ENCODE results near the gene RPLP2.

The RPLP2 gene

DNA sequence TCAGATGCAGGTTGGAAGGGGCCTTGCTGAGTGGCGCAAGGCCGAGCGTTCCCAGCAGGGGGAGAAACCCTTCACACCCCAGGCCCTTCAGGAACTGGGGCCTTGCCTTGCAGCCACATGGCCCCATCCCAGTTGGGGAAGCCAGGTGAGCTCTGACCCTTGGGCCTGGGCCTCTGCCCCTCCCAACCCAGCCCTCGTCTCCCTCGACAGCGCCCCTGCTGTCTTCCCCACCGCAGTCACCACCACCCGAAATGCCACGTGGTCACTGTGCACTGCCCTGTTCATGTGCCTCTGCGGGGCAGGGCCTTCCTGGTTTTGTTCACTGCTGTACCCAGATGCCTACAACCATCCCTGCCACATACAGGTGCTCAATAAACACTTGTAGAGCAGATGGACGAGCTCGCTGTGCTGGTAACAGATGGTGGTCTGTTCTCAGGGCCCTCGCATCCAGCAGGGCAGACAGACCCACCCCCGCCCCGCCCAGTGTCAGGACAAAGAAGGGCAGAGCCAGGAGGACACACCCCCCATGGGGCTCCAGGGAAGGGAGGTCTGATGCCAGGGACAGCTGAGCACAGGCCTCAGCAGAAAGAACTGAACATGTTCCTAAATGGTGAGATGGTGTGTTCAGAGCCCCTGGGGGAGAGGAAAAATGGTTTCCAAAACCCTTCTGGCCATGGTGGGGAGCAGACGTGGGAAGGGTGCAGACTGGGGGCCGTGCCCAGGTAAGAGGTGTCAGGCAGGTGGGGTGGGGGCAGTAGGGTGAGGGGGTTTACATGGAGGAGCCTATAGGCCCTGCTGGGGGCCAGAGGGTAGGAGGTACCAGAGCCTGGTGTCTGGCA lies 28.9 kb downstream of the RPLP2 start:
- WGBS (ENCODE audit: insufficient coverage), result 84% methylated on average over 17 of the region's 17 CpGs
- Histone ChIP-seq H3K4me3 (ENCODE audit: control insufficient read depth in 1 of 7, extremely low read depth in 1 of 7, insufficient read depth in 4 of 7, low read depth in 2 of 7, low read length in 6 of 7) (no peak overlapping the region), H3K27me3 (replicated peaks in 2 of 5; ENCODE audit: control insufficient read depth in 4 of 5, insufficient read depth in 5 of 5, low read length in 4 of 5) (peaks cover 0 to 4% (median 0%) of the 10 kb centered on the region in 5 experiments), H3K4me1 (ENCODE audit: control extremely low read depth in 1 of 4, control insufficient read depth in 4 of 4, insufficient read depth in 4 of 4, low read length in 3 of 4) (peaks cover 0 to 39% (median 35%) of the 10 kb centered on the region in 4 experiments), H3K9me3 (ENCODE audit: control extremely low read depth in 1 of 5, control insufficient read depth in 4 of 5, insufficient read depth in 2 of 5, low read depth in 1 of 5, low read length in 4 of 5) (no peaks in the 10 kb centered on the region), H3K27ac (ENCODE audit: insufficient read depth in 1 of 2, low read depth in 1 of 2, low read length in 2 of 2, poor library complexity in 1 of 2, severe bottlenecking in 2 of 2) (no peak overlapping the region), H3K36me3 (ENCODE audit: control insufficient read depth in 4 of 4, insufficient read depth in 4 of 4, low read length in 3 of 4) (peaks cover 2 to 45% (median 27%) of the 10 kb centered on the region in 4 experiments)
- POLR2A ChIA-PET, result no interaction called here
- DNase-seq, result peak in 2 of 3 donors; percentile 38 to 55
- CTCF ChIA-PET, result interaction anchor here (0.8 to 3.1 kb wide), 4 partner anchors 9 to 27 kb away, joined by 3 to 14 read pairs (median 4); partner anchors contain the start of gene CRACR2B

- POLR2A ChIA-PET, result no interaction called here
- Histone ChIP-seq H3K27me3 (replicated peaks in 2 of 5; ENCODE audit: control insufficient read depth in 4 of 5, insufficient read depth in 5 of 5, low read length in 4 of 5) (peaks cover 0 to 2% (median 0%) of the 10 kb centered on the region in 5 experiments), H3K4me1 (ENCODE audit: control extremely low read depth in 1 of 4, control insufficient read depth in 4 of 4, insufficient read depth in 4 of 4, low read length in 3 of 4) (peaks cover 0 to 40% (median 37%) of the 10 kb centered on the region in 4 experiments), H3K27ac (ENCODE audit: insufficient read depth in 1 of 2, low read depth in 1 of 2, low read length in 2 of 2, poor library complexity in 1 of 2, severe bottlenecking in 2 of 2) (no peak overlapping the region), H3K36me3 (ENCODE audit: control insufficient read depth in 4 of 4, insufficient read depth in 4 of 4, low read length in 3 of 4) (peaks cover 2 to 45% (median 27%) of the 10 kb centered on the region in 4 experiments), H3K9me3 (ENCODE audit: control extremely low read depth in 1 of 5, control insufficient read depth in 4 of 5, insufficient read depth in 2 of 5, low read depth in 1 of 5, low read length in 4 of 5) (no peaks in the 10 kb centered on the region), H3K4me3 (ENCODE audit: control insufficient read depth in 1 of 7, extremely low read depth in 1 of 7, insufficient read depth in 4 of 7, low read depth in 2 of 7, low read length in 6 of 7) (no peak overlapping the region)
- CTCF ChIA-PET, result interaction anchor here (1.6 to 3.1 kb wide), 2 partner anchors 11 to 17 kb away, joined by 4 to 14 read pairs; partner anchors contain the start of gene CRACR2B
- 98% methylated on average over 5 of the region's 5 CpGs for WGBS (ENCODE audit: insufficient coverage)
- no peak for DNase-seq
These were observed 29.5 kb downstream of the RPLP2 start for GRCh38 chr11:839280-839623.

- Histone ChIP-seq H3K9me3 (ENCODE audit: control extremely low read depth in 1 of 5, control insufficient read depth in 4 of 5, insufficient read depth in 2 of 5, low read depth in 1 of 5, low read length in 4 of 5) (no peaks in the 10 kb centered on the region), H3K4me3 (ENCODE audit: control insufficient read depth in 1 of 7, extremely low read depth in 1 of 7, insufficient read depth in 4 of 7, low read depth in 2 of 7, low read length in 6 of 7) (no peak overlapping the region), H3K27ac (ENCODE audit: insufficient read depth in 1 of 2, low read depth in 1 of 2, low read length in 2 of 2, poor library complexity in 1 of 2, severe bottlenecking in 2 of 2) (no peak overlapping the region), H3K36me3 (ENCODE audit: control insufficient read depth in 4 of 4, insufficient read depth in 4 of 4, low read length in 3 of 4) (peaks cover 2 to 45% (median 27%) of the 10 kb centered on the region in 4 experiments), H3K27me3 (replicated peaks in 2 of 5; ENCODE audit: control insufficient read depth in 4 of 5, insufficient read depth in 5 of 5, low read length in 4 of 5) (no peaks in the 10 kb centered on the region), H3K4me1 (ENCODE audit: control extremely low read depth in 1 of 4, control insufficient read depth in 4 of 4, insufficient read depth in 4 of 4, low read length in 3 of 4) (peaks cover 0 to 38% (median 36%) of the 10 kb centered on the region in 4 experiments)
- 94% methylated on average over 20 of the region's 25 CpGs for WGBS (ENCODE audit: insufficient coverage)
- CTCF ChIA-PET, result interaction anchor here (1.0 to 2.2 kb wide), 6 partner anchors 9 to 136 kb away, joined by 3 to 11 read pairs (median 4); partner anchors contain the start of gene PNPLA2
- POLR2A ChIA-PET, result interaction anchor here (4.2 kb wide), 1 partner anchor 8 kb away, joined by 19 read pairs; the partner anchor contains the start of gene CD151
- DNase-seq, result no peak
These were observed 30.3 kb downstream of the RPLP2 start for GRCh38 chr11:839875-840617.

DNA sequence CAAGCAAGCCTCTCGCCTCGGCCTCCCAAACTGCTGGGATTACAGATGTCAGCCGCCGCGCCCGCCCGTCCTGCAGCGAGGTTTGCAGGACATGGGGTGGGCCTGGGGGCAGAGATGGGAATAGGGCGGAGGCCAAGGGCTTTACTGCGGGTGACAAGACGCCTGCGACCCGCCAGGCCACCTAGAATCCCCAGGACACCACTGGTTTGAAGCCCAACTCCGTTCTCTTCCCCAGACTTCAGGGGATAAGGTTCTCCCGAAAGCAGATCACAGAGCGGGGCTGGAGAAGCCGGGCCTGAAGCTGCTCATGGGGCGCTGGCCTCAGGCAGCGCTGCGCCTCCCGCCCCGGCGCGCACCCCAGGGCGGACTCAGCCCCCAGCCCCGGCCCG lies 32.2 kb downstream of the RPLP2 start:
- DNase-seq, result peak in 1 of 3 donors; percentile 24
- 1% methylated on average over 25 of the region's 27 CpGs for WGBS (ENCODE audit: insufficient coverage)
- Histone ChIP-seq H3K4me3 (ENCODE audit: control insufficient read depth in 1 of 7, extremely low read depth in 1 of 7, insufficient read depth in 4 of 7, low read depth in 2 of 7, low read length in 6 of 7) (peak overlapping the region; percentile 81 to 99 (median 88)), H3K9me3 (ENCODE audit: control extremely low read depth in 1 of 5, control insufficient read depth in 4 of 5, insufficient read depth in 2 of 5, low read depth in 1 of 5, low read length in 4 of 5) (no peaks in the 10 kb centered on the region), H3K36me3 (ENCODE audit: control insufficient read depth in 4 of 4, insufficient read depth in 4 of 4, low read length in 3 of 4) (peaks cover 2 to 37% (median 25%) of the 10 kb centered on the region in 4 experiments), H3K27ac (ENCODE audit: insufficient read depth in 1 of 2, low read depth in 1 of 2, low read length in 2 of 2, poor library complexity in 1 of 2, severe bottlenecking in 2 of 2) (peak overlapping the region; percentile 84 to 95), H3K4me1 (ENCODE audit: control extremely low read depth in 1 of 4, control insufficient read depth in 4 of 4, insufficient read depth in 4 of 4, low read length in 3 of 4) (peaks cover 0 to 52% (median 51%) of the 10 kb centered on the region in 4 experiments), H3K27me3 (replicated peaks in 2 of 5; ENCODE audit: control insufficient read depth in 4 of 5, insufficient read depth in 5 of 5, low read length in 4 of 5) (no peaks in the 10 kb centered on the region)
- ChIA-PET POLR2A (interaction anchor here (0.5 to 4.2 kb wide), 6 partner anchors 10 to 393 kb away, joined by 3 to 19 read pairs (median 4); partner anchors contain the start of genes CD151 and PNPLA2), CTCF (interaction anchor here (1.5 to 2.2 kb wide), 4 partner anchors 8 to 28 kb away, joined by 4 to 11 read pairs (median 6); partner anchors contain the start of gene PNPLA2)

DNA sequence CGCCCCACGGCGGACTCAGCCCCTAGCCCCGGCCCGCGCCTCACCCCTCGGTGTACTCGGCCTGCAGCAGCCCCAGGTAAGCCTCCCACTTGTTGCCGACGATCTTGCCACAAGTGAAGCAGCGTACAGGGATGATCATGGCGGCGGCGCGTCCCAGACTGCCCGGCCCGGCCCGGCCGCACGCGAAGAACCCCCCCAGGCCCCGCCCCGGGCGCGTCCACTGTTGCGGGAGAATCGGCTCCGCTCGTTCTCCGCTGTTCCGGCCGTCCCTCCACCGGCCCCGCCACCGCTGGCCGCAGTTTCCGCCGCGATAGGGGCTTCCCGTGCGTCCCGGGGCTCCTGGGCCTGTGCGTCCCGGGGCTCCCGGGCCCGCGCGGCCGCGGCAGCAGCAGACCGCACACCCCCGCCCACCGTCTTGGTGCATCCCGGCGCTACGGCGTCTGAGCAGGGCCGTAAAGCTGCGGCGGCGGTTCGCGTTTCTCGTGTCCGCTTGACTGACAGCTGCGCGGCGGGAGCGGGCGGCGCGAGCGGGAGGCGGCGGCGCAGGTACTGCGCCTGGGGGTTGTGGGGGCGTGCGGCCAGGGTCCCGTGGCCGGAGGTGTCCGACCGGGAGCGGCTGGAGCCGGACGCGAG lies 32.7 kb downstream of the RPLP2 start, which contains the start of the genes POLR2L and TSPAN4:
POLR2L (minus strand) TSS at position 160 of the 633 bp plus-strand sequence; CDS start at position 139, 21 bp downstream.
TSPAN4 (plus strand) TSS at position 483 of the 633 bp plus-strand sequence. CDS start 7,453 bp downstream, outside the sequence.
- POLR2A ChIA-PET, result interaction anchor here (0.6 to 4.2 kb wide), 8 partner anchors 8 to 33 kb away, joined by 3 to 19 read pairs (median 4); partner anchors contain the start of genes CD151 and PNPLA2
- peaks cover 2 to 32% (median 23%) of the 10 kb centered on the region in 4 experiments for H3K36me3 ChIP-seq (ENCODE audit: control insufficient read depth in 4 of 4, insufficient read depth in 4 of 4, low read length in 3 of 4)
- H3K4me3 ChIP-seq (ENCODE audit: control insufficient read depth in 1 of 7, extremely low read depth in 1 of 7, insufficient read depth in 4 of 7, low read depth in 2 of 7, low read length in 6 of 7), result peak within 1 kb of the TSS; percentile 81 to 99 (median 88)
- CTCF ChIA-PET, result interaction anchor here (1.0 to 2.4 kb wide), 4 partner anchors 9 to 29 kb away, joined by 4 to 8 read pairs (median 4); partner anchors contain the start of gene PNPLA2
- WGBS (ENCODE audit: insufficient coverage), result under 1% methylated on average over 62 of the region's 87 CpGs
- peaks cover 0 to 52% (median 51%) of the 10 kb centered on the region in 4 experiments for H3K4me1 ChIP-seq (ENCODE audit: control extremely low read depth in 1 of 4, control insufficient read depth in 4 of 4, insufficient read depth in 4 of 4, low read length in 3 of 4)
- H3K9me3 ChIP-seq (ENCODE audit: control extremely low read depth in 1 of 5, control insufficient read depth in 4 of 5, insufficient read depth in 2 of 5, low read depth in 1 of 5, low read length in 4 of 5), result no peaks in the 10 kb centered on the region
- no peaks in the 10 kb centered on the region for H3K27me3 ChIP-seq (replicated peaks in 2 of 5; ENCODE audit: control insufficient read depth in 4 of 5, insufficient read depth in 5 of 5, low read length in 4 of 5)
- H3K27ac ChIP-seq (ENCODE audit: insufficient read depth in 1 of 2, low read depth in 1 of 2, low read length in 2 of 2, poor library complexity in 1 of 2, severe bottlenecking in 2 of 2), result peak within 1 kb of the TSS; percentile 84 to 95
- peak; percentile 84 to 93 (median 92) for DNase-seq

DNA sequence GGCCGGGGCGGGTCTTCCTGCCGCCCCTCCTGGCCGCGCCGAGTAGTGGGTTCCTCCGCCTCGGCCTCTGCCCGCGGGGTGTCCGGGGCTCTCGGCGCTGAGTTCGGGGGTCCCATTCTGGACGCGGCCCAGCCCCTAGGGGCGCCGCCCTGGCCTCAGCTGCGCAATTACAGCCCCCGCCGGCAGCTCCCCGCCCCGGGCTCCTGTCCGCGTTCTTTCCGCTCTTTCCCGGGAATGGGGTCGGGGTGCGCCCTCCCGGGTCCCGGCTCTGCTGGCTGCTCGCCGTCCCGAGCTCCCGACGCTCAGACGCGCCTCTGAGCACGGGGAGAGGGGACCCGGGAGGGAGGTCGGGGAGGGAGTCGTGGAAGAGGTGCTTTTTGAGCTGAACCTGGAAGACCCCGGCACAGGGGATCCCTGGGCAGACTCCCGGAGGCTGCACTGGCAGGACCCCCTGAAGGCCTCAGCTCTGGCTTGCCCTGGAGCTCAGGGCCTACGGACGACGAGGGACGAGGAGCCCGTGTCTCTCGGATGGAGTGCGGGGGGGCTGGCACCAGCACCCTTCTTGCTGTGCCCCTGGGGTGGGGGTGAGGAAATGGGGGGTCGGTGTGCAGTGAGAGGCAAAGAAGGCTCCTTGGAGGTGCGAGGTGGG lies 33.4 kb downstream of the RPLP2 start:
- Histone ChIP-seq H3K36me3 (ENCODE audit: control insufficient read depth in 4 of 4, insufficient read depth in 4 of 4, low read length in 3 of 4) (peaks cover 2 to 25% (median 18%) of the 10 kb centered on the region in 4 experiments), H3K4me1 (ENCODE audit: control extremely low read depth in 1 of 4, control insufficient read depth in 4 of 4, insufficient read depth in 4 of 4, low read length in 3 of 4) (peaks cover 0 to 56% (median 53%) of the 10 kb centered on the region in 4 experiments), H3K4me3 (ENCODE audit: control insufficient read depth in 1 of 7, extremely low read depth in 1 of 7, insufficient read depth in 4 of 7, low read depth in 2 of 7, low read length in 6 of 7) (peak overlapping the region; percentile 29 to 99 (median 88)), H3K27ac (ENCODE audit: insufficient read depth in 1 of 2, low read depth in 1 of 2, low read length in 2 of 2, poor library complexity in 1 of 2, severe bottlenecking in 2 of 2) (no peak overlapping the region), H3K9me3 (ENCODE audit: control extremely low read depth in 1 of 5, control insufficient read depth in 4 of 5, insufficient read depth in 2 of 5, low read depth in 1 of 5, low read length in 4 of 5) (no peaks in the 10 kb centered on the region), H3K27me3 (replicated peaks in 2 of 5; ENCODE audit: control insufficient read depth in 4 of 5, insufficient read depth in 5 of 5, low read length in 4 of 5) (no peaks in the 10 kb centered on the region)
- CTCF ChIA-PET, result interaction anchor here (0.9 to 2.4 kb wide), 5 partner anchors 10 to 37 kb away, joined by 4 to 8 read pairs (median 5); partner anchors contain the start of gene PNPLA2
- no peak for DNase-seq
- WGBS (ENCODE audit: insufficient coverage), result 2% methylated on average over 47 of the region's 53 CpGs
- POLR2A ChIA-PET, result interaction anchor here (0.6 to 4.2 kb wide), 7 partner anchors 8 to 116 kb away, joined by 3 to 19 read pairs (median 4); partner anchors contain the start of genes CD151 and PNPLA2

Data from common myeloid progenitor, CD34-positive (primary cell).